H9 (cell line): ENCODE results near the gene PRR35. TPM values are rescaled to one million over a fixed set of nuclear protein-coding genes. Genes with fewer than 3 reads are reported as not detected.

Experiments
- DNase-seq: peaks from one replicate; pipeline ENCODE4 v3.0.0-alpha.2; 2017
- H2AFZ ChIP-seq: one replicate; pipeline ENCODE4 v1.6.1; 2013; ENCODE audit warnings: mild to moderate bottlenecking, low read length, control low read depth, moderate library complexity
- H2AK5ac ChIP-seq: 2 replicates; pipeline ENCODE4 v1.6.1; 2013; ENCODE audit warnings: low read length, control low read depth, mixed read lengths; ENCODE audit not compliant: insufficient read length
- H2BK120ac ChIP-seq: one replicate; pipeline ENCODE4 v1.6.1; 2013; ENCODE audit warnings: low read depth, mild to moderate bottlenecking, low read length, control low read depth, inconsistent platforms; ENCODE audit not compliant: poor library complexity, severe bottlenecking
- H2BK12ac ChIP-seq: 2 replicates; pipeline ENCODE4 v1.6.1; 2013; ENCODE audit warnings: low read length, control low read depth, mixed read lengths, low read depth; ENCODE audit not compliant: insufficient read length
- H2BK15ac ChIP-seq: 2 replicates; pipeline ENCODE4 v1.6.1; 2013; ENCODE audit warnings: low read depth, low read length, control low read depth
- H2BK20ac ChIP-seq: one replicate; pipeline ENCODE4 v1.6.1; 2013; ENCODE audit warnings: low read depth, mild to moderate bottlenecking, low read length, control low read depth, inconsistent platforms; ENCODE audit not compliant: poor library complexity, severe bottlenecking
- H2BK5ac ChIP-seq: 2 replicates; pipeline ENCODE4 v1.6.1; 2013; ENCODE audit warnings: low read length, control low read depth, mixed read lengths; ENCODE audit not compliant: insufficient read length
- H3K14ac ChIP-seq: 2 replicates; pipeline ENCODE4 v1.6.1; 2013; ENCODE audit warnings: low read length, control low read depth; ENCODE audit not compliant: insufficient read depth
- H3K18ac ChIP-seq: 2 replicates; pipeline ENCODE4 v1.6.1; 2013; ENCODE audit warnings: low read depth, mild to moderate bottlenecking, mixed read lengths, low read length, control low read depth; ENCODE audit not compliant: insufficient read length
- H3K23ac ChIP-seq: 2 replicates; pipeline ENCODE4 v1.6.1; 2013; ENCODE audit warnings: low read length, control low read depth, mixed read lengths, low read depth; ENCODE audit not compliant: insufficient read length
- H3K23me2 ChIP-seq: 2 replicates; pipeline ENCODE4 v1.6.1; 2013; ENCODE audit warnings: low read depth, mild to moderate bottlenecking, mixed read lengths, low read length, control low read depth; ENCODE audit not compliant: insufficient read length, poor library complexity, severe bottlenecking
- H3K27ac ChIP-seq: 2 replicates; pipeline ENCODE4 v1.5.1; 2013; ENCODE audit warnings: low read length, control low read depth, mixed read lengths, low read depth; ENCODE audit not compliant: insufficient read length
- H3K27me3 ChIP-seq: 2 replicates; pipeline ENCODE4 v1.6.1; 2013; ENCODE audit warnings: low read length, control low read depth, inconsistent platforms; ENCODE audit not compliant: insufficient read depth
- H3K4ac ChIP-seq: 2 replicates; pipeline ENCODE4 v1.6.1; 2013; ENCODE audit warnings: low read depth, mild to moderate bottlenecking, control low read depth, inconsistent platforms, low read length, moderate library complexity
- H3K4me1 ChIP-seq: 2 replicates; pipeline ENCODE4 v1.6.1; 2013; ENCODE audit warnings: low read length, control low read depth, inconsistent platforms; ENCODE audit not compliant: insufficient read depth
- H3K4me2 ChIP-seq: 2 replicates; pipeline ENCODE4 v1.6.1; 2013; ENCODE audit warnings: low read length, control low read depth, mixed read lengths; ENCODE audit not compliant: insufficient read length, insufficient read depth
- H3K56ac ChIP-seq: 2 replicates; pipeline ENCODE4 v1.6.1; 2013; ENCODE audit warnings: low read depth, mild to moderate bottlenecking, mixed read lengths, low read length, control low read depth; ENCODE audit not compliant: insufficient read length
- H3K79me1 ChIP-seq: 2 replicates; pipeline ENCODE4 v1.6.1; 2013; ENCODE audit warnings: low read depth, mild to moderate bottlenecking, moderate library complexity, low read length, control low read depth, inconsistent platforms; ENCODE audit not compliant: insufficient read depth, poor library complexity, severe bottlenecking
- H3K79me2 ChIP-seq: 2 replicates; pipeline ENCODE4 v1.6.1; 2013; ENCODE audit warnings: low read length, control low read depth, inconsistent platforms; ENCODE audit not compliant: insufficient read depth
- H3K9ac ChIP-seq: 2 replicates; pipeline ENCODE4 v1.6.1; 2013; ENCODE audit warnings: low read length, control low read depth, mixed read lengths; ENCODE audit not compliant: insufficient read length; ENCODE audit errors: extremely low read depth
- H3K9me3 ChIP-seq: one replicate; pipeline ENCODE4 v1.6.1; 2013; ENCODE audit warnings: low read depth, low read length, inconsistent platforms; ENCODE audit not compliant: control insufficient read depth
- H3T11ph ChIP-seq: one replicate; pipeline ENCODE4 v1.6.1; 2013; ENCODE audit warnings: mild to moderate bottlenecking, low read length, control low read depth, inconsistent platforms
- H4K20me1 ChIP-seq: one replicate; pipeline ENCODE4 v1.6.1; 2013; ENCODE audit not compliant: control insufficient read depth, insufficient read length, insufficient read depth
- H4K5ac ChIP-seq: 2 replicates; pipeline ENCODE4 v1.6.1; 2013; ENCODE audit warnings: low read depth, mild to moderate bottlenecking, mixed read lengths, low read length, control low read depth; ENCODE audit not compliant: insufficient read length
- H4K8ac ChIP-seq: replicated peaks from 2 replicates; pipeline ENCODE4 v1.6.1; 2013; ENCODE audit warnings: low read length, control low read depth, mixed read lengths, low read depth; ENCODE audit not compliant: insufficient read length
- H4K91ac ChIP-seq: 2 replicates; pipeline ENCODE4 v1.6.1; 2013; ENCODE audit warnings: low read depth, mild to moderate bottlenecking, moderate library complexity, mixed read lengths, low read length, control low read depth; ENCODE audit not compliant: insufficient read length
- H3K27ac Mint-ChIP-seq, 3 experiments: 2 replicates in 2 of 3; 3 replicates in 1 of 3; pipeline ENCODE4 v1.8.0; 2020 to 2021; ENCODE audit warnings: mixed read lengths in 3 of 3, mild to moderate bottlenecking in 1 of 3, moderate library complexity in 1 of 3
- H3K27me3 Mint-ChIP-seq: 2 replicates; pipeline ENCODE4 v1.8.0; 2021; ENCODE audit warnings: low read depth, mild to moderate bottlenecking, moderate library complexity, mixed read lengths
- H3K36me3 Mint-ChIP-seq, 3 experiments: 2 replicates in 2 of 3; 3 replicates in 1 of 3; pipeline ENCODE4 v1.8.0; 2020 to 2021; ENCODE audit warnings: low read depth in 3 of 3, mixed read lengths in 3 of 3; ENCODE audit not compliant: insufficient read depth in 1 of 3
- H3K4me1 Mint-ChIP-seq, 2 experiments: 2 replicates each; pipeline ENCODE4 v1.8.0; 2020; ENCODE audit warnings: mixed read lengths in 2 of 2
- H3K4me3 Mint-ChIP-seq, 2 experiments: 2 replicates in 1 of 2; 3 replicates in 1 of 2; pipeline ENCODE4 v1.8.0; 2020 to 2021; ENCODE audit warnings: mild to moderate bottlenecking in 2 of 2, mixed read lengths in 2 of 2, moderate library complexity in 1 of 2
- H3K9me3 Mint-ChIP-seq, 2 experiments: 2 replicates in 1 of 2; 3 replicates in 1 of 2; pipeline ENCODE4 v1.8.0; 2020; ENCODE audit warnings: mild to moderate bottlenecking in 2 of 2, mixed read lengths in 2 of 2, moderate library complexity in 1 of 2
- CTCF ChIP-seq: fragments of 200-600 bp; sonication (generic); conservative IDR thresholded peaks from 3 replicates; pipeline ENCODE4 v1.8.0; 2021; ENCODE audit warnings: antibody characterized with exemption, mild to moderate bottlenecking
- WGBS: extraction: QIAGEN DNeasy Blood & Tissue Kit; methylation state at CpG from one replicate; pipeline ENCODE4 v1.1.7; 2013; ENCODE audit warnings: missing lambda C conversion rate, low lambda C conversion rate, mixed read lengths; ENCODE audit not compliant: insufficient read length; ENCODE audit errors: extremely low coverage; 5-methylcytosine and 5-hydroxymethylcytosine counted together
- total RNA-seq: library from RNA; stranded (reverse); gene quantifications from 2 replicates; pipeline ENCODE4 v1.2.1, GENCODE V29; 2021

The PRR35 gene
- total RNA-seq, 1 experiment from 2014 or later = 0.33 TPM

- no peak overlapping the region for H2BK12ac ChIP-seq
- no peak overlapping the region for H2BK15ac ChIP-seq
- no peaks in the 10 kb centered on the region for H4K20me1 ChIP-seq
- no peak overlapping the region for H3T11ph ChIP-seq
- no peak overlapping the region for H2BK120ac ChIP-seq
- no peaks in the 10 kb centered on the region for H3K79me1 ChIP-seq
- no peak overlapping the region for H3K56ac ChIP-seq
- no peaks in the 10 kb centered on the region for H3K23me2 ChIP-seq
- no peak overlapping the region for H3K4me2 ChIP-seq
- H3K27me3 ChIP-seq = no peaks in the 10 kb centered on the region; the same call in 1 of the 2 replicates
- no peak overlapping the region for H4K8ac ChIP-seq
- no peak overlapping the region for H3K14ac ChIP-seq
- no peak overlapping the region for H3K4me3 Mint-ChIP-seq
- peaks cover 17% of the 10 kb centered on the region for H3K27me3 Mint-ChIP-seq
- no peaks in the 10 kb centered on the region for H3K9me3 Mint-ChIP-seq
- no peak overlapping the region for H3K23ac ChIP-seq
- no peak for DNase-seq
- H3K9me3 ChIP-seq = no peaks in the 10 kb centered on the region
- no peak overlapping the region for H3K27ac Mint-ChIP-seq
- H3K27ac ChIP-seq = no peak overlapping the region
- no peak overlapping the region for H4K5ac ChIP-seq
- TF ChIP-seq CTCF = no peak
- H3K36me3 Mint-ChIP-seq = peaks cover 0 to 8% (median 2%) of the 10 kb centered on the region in 3 experiments; a peak in 3 of 7 replicates
- no peak overlapping the region for H2BK20ac ChIP-seq
- no CpG with 5 or more reads among the region's 11 CpGs for WGBS
- H4K91ac ChIP-seq = no peak overlapping the region
- no peak overlapping the region for H3K4ac ChIP-seq
- no peak overlapping the region for H2BK5ac ChIP-seq
- no peak overlapping the region for H2AFZ ChIP-seq
- H3K9ac ChIP-seq = no peak overlapping the region
- no peak overlapping the region for H2AK5ac ChIP-seq
- no peaks in the 10 kb centered on the region for H3K4me1 Mint-ChIP-seq
- no peak overlapping the region for H3K18ac ChIP-seq
- H3K79me2 ChIP-seq = no peaks in the 10 kb centered on the region
- H3K4me1 ChIP-seq = no peaks in the 10 kb centered on the region
These were observed 5.9 kb upstream of the PRR35 start for GRCh38 chr16:554297-554621.
